Measurements from ENCODE around the gene EHBP1L1.

DNA sequence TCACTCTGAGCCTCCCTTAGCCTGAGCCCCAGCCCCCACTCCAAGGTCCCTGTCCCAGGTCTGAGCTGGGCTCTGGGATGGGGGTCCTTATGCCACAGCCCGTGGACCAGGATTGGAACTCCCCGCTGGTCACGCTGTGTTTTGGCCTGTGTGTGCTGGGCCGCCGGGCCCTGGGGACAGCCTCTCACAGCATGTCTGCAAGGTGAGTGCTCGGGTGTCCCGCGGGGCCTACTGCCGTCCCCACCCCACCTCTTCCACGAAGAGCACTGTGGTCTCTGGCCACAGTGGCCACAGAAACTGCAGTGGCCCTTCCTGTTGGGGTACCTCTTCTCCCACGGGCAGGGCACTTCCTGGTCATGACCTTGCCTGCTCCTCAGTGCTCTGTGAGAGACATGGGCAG lies 58.6 kb downstream of the EHBP1L1 start:
- TF ChIP-seq, protein P1, sequence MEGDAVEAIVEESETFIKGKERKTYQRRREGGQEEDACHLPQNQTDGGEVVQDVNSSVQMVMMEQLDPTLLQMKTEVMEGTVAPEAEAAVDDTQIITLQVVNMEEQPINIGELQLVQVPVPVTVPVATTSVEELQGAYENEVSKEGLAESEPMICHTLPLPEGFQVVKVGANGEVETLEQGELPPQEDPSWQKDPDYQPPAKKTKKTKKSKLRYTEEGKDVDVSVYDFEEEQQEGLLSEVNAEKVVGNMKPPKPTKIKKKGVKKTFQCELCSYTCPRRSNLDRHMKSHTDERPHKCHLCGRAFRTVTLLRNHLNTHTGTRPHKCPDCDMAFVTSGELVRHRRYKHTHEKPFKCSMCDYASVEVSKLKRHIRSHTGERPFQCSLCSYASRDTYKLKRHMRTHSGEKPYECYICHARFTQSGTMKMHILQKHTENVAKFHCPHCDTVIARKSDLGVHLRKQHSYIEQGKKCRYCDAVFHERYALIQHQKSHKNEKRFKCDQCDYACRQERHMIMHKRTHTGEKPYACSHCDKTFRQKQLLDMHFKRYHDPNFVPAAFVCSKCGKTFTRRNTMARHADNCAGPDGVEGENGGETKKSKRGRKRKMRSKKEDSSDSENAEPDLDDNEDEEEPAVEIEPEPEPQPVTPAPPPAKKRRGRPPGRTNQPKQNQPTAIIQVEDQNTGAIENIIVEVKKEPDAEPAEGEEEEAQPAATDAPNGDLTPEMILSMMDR (IDR thresholded peaks at IDR 0.05): no peak
- TF ChIP-seq SMC3 (IDR thresholded peaks at IDR 0.05) (no peak), RARB (CRISPR knock-in tag; IDR thresholded peaks at IDR 0.05) (no peak), KDM1A (IDR thresholded peaks at IDR 0.05; ENCODE audit: low read depth) (no peak), HOXB13 (CRISPR knock-in tag; IDR thresholded peaks at IDR 0.05; ENCODE audit: low read depth) (no peak), EHF (CRISPR knock-in tag; IDR thresholded peaks at IDR 0.05) (no peak)

Data from A549 (cell line).